ENCODE results near the gene PNPLA8.
"Not testable (repeated sequence)": the region's sequence is repeated elsewhere in the genome, so short reads cannot be mapped to it uniquely, and the experiment has no call there.

PNPLA8 gene

GRCh38 chr7:108533712-108534111, 7.8 kb upstream of the PNPLA8 start:
- DNase-seq (ENCODE audit: low read depth in 2 of 2): no peak

GRCh38 chr7:108529341-108529740, 3.4 kb upstream of the PNPLA8 start:
- no peak for DNase-seq (ENCODE audit: low read depth in 2 of 2)

GRCh38 chr7:108528183-108528712, 2.3 kb upstream of the PNPLA8 start:
- no peak for DNase-seq (ENCODE audit: low read depth in 2 of 2)

GRCh38 chr7:108526768-108527017, 758 bp upstream of the PNPLA8 start:
- DNase-seq (ENCODE audit: low read depth in 2 of 2): no peak

- DNase-seq (ENCODE audit: low read depth in 2 of 2): peak in 1 of 2 donors; percentile 42
Measured at GRCh38 chr7:108525327-108525984, 479 bp downstream of the PNPLA8 start.

GRCh38 chr7:108522780-108523179, 3.2 kb downstream of the PNPLA8 start:
- DNase-seq (ENCODE audit: low read depth in 2 of 2): no peak

- DNase-seq (ENCODE audit: low read depth in 2 of 2): no peak
Measured at GRCh38 chr7:108517951-108518350, 8.0 kb downstream of the PNPLA8 start.

- no peak for DNase-seq (ENCODE audit: low read depth in 2 of 2)
Measured at GRCh38 chr7:108515630-108516029, 10.3 kb downstream of the PNPLA8 start.

GRCh38 chr7:108515013-108515412, 10.9 kb downstream of the PNPLA8 start:
- no peak for DNase-seq (ENCODE audit: low read depth in 2 of 2)

- no peak for DNase-seq (ENCODE audit: low read depth in 2 of 2)
Measured at GRCh38 chr7:108511939-108512338, 14.0 kb downstream of the PNPLA8 start.

- not testable (repeated sequence) for DNase-seq (ENCODE audit: low read depth in 2 of 2)
Measured at GRCh38 chr7:108504576-108504975, 21.4 kb downstream of the PNPLA8 start.

- DNase-seq (ENCODE audit: low read depth in 2 of 2): no peak
Measured at GRCh38 chr7:108503112-108504026, 22.6 kb downstream of the PNPLA8 start.

GRCh38 chr7:108499566-108499965, 26.4 kb downstream of the PNPLA8 start:
- no peak for DNase-seq (ENCODE audit: low read depth in 2 of 2)

- DNase-seq (ENCODE audit: low read depth in 2 of 2): no peak
Measured at GRCh38 chr7:108498481-108498880, 27.5 kb downstream of the PNPLA8 start.

- peak; percentile 12 to 29 for DNase-seq (ENCODE audit: low read depth in 2 of 2)
Measured at GRCh38 chr7:108497082-108497725, 28.7 kb downstream of the PNPLA8 start.

- no peak for DNase-seq (ENCODE audit: low read depth in 2 of 2)
Measured at GRCh38 chr7:108492742-108493141, 33.2 kb downstream of the PNPLA8 start.

GRCh38 chr7:108488768-108489538, 37.0 kb downstream of the PNPLA8 start:
- DNase-seq (ENCODE audit: low read depth in 2 of 2): no peak

GRCh38 chr7:108487646-108488045, 38.3 kb downstream of the PNPLA8 start:
- no peak for DNase-seq (ENCODE audit: low read depth in 2 of 2)

- no peak for DNase-seq (ENCODE audit: low read depth in 2 of 2)
Measured at GRCh38 chr7:108486291-108486966, 39.5 kb downstream of the PNPLA8 start.

- DNase-seq (ENCODE audit: low read depth in 2 of 2): no peak
Measured at GRCh38 chr7:108484137-108484536, 41.8 kb downstream of the PNPLA8 start.

- DNase-seq (ENCODE audit: low read depth in 2 of 2): no peak
Measured at GRCh38 chr7:108480311-108480710, 45.6 kb downstream of the PNPLA8 start.

Data from stimulated activated CD4-positive, alpha-beta T cell treated with anti-CD3 and anti-CD28 coated beads, Interleukin-4, amount 100 ng/mL, for 48 hours (primary cell).